HCT116 (cell line): ENCODE data around the gene GRIK5. TPM values are rescaled to one million over a fixed set of nuclear protein-coding genes. Genes with fewer than 3 reads are reported as not detected.

ENCODE experiments used
- ATAC-seq: fragments of 200-7000 bp; cut with Tn5 transposase; 2 replicates; pipeline ENCODE4 v1.9.1; 2020; ENCODE audit warnings: mild to moderate bottlenecking, moderate library complexity
- BruUV-seq: library from RNA; stranded (reverse); fragments of 400-500 nt; replicated peaks from 2 replicates; lab custom pipeline; 2021; lab: Mats Ljungman, UMichigan
- CTCF ChIA-PET: fragments of 300-600 bp; sonication (Branson Sonifier 250); formaldehyde crosslinking; loops from one replicate; lab custom pipeline; 2021; ENCODE audit warnings: antibody characterized with exemption; lab: Charles Lee
- POLR2A ChIA-PET: fragments of 300-600, 350-600 bp; sonication (Branson Sonifier 250); formaldehyde crosslinking; loops from one replicate; lab custom pipeline; 2021; ENCODE audit warnings: antibody characterized with exemption; lab: Charles Lee
- RAD21 ChIA-PET, 2 experiments: fragments of 300-600 bp; sonication (Branson Sonifier 250); formaldehyde crosslinking; loops; one replicate each; lab custom pipeline; 2023; ENCODE audit warnings: low total read pairs in 2 of 2; ENCODE audit not compliant: uncharacterized antibody in 2 of 2, unreplicated experiment in 2 of 2, low non-redundant PET in 1 of 2; lab: Charles Lee
- DNase-seq: peaks from one replicate; pipeline ENCODE4 v3.0.0-alpha.2; 2010; ENCODE audit warnings: low read depth, low spot score
- H2AFZ ChIP-seq: fragments of 200-600 bp; shearing (Covaris generic), sonication (generic); 2 replicates; pipeline ENCODE4 v1.6.1; 2017; ENCODE audit warnings: low read depth, mixed run types, mixed read lengths, antibody characterized with exemption, low read length; ENCODE audit not compliant: poor library complexity, severe bottlenecking
- H3K27ac ChIP-seq: 2 replicates; pipeline ENCODE4 v1.5.1; 2012; ENCODE audit warnings: low read depth, low read length
- H3K27me3 ChIP-seq: fragments of 200-600 bp; sonication (generic); 2 replicates; pipeline ENCODE4 v1.6.1; 2016; ENCODE audit warnings: mixed run types, low read length, mixed read lengths; ENCODE audit not compliant: insufficient read depth
- H3K36me3 ChIP-seq, 2 experiments: fragments of 200-500 bp in 1 of 2; fragments of 200-600 bp in 1 of 2; sonication (Bioruptor generic) in 1 of 2; sonication (generic) in 1 of 2; 2 replicates each; pipeline versions ENCODE4 v1.5.1 to v1.6.1; 2014 to 2016; ENCODE audit warnings: low read length in 2 of 2, inconsistent platforms in 1 of 2, mixed read lengths in 1 of 2, mixed run types in 1 of 2; ENCODE audit not compliant: insufficient read depth in 2 of 2, control insufficient read depth in 1 of 2
- H3K4me1 ChIP-seq, 2 experiments: fragments of 200-600 bp in 1 of 2; sonication (generic) in 1 of 2; 2 replicates each; pipeline versions ENCODE4 v1.5.1 to v1.6.1; 2012 to 2017; ENCODE audit warnings: low read length in 2 of 2, inconsistent platforms in 1 of 2, mild to moderate bottlenecking in 1 of 2, mixed read lengths in 1 of 2, mixed run types in 1 of 2, moderate library complexity in 1 of 2; ENCODE audit not compliant: insufficient read depth in 2 of 2, control insufficient read depth in 1 of 2
- H3K4me2 ChIP-seq: fragments of 200-600 bp; sonication (generic); 2 replicates; pipeline ENCODE4 v1.6.1; 2017; ENCODE audit warnings: mixed run types, low read length, mixed read lengths
- H3K4me3 ChIP-seq, 2 experiments: fragments of 200-600 bp in 1 of 2; sonication (generic) in 1 of 2; replicated peaks in 1 of 2; 2 replicates each; pipeline ENCODE4 v1.5.1; 2011 to 2016; ENCODE audit warnings: low read length in 2 of 2, control low read depth in 1 of 2, low read depth in 1 of 2, mild to moderate bottlenecking in 1 of 2, mixed read lengths in 1 of 2, mixed run types in 1 of 2
- H3K79me2 ChIP-seq: fragments of 200-600 bp; sonication (generic); 2 replicates; pipeline ENCODE4 v1.6.1; 2017; ENCODE audit warnings: mild to moderate bottlenecking, mixed run types, low read length, moderate library complexity, mixed read lengths; ENCODE audit not compliant: insufficient read depth
- H3K9ac ChIP-seq: fragments of 200-600 bp; sonication (generic); 2 replicates; pipeline ENCODE4 v1.6.1; 2016; ENCODE audit warnings: low read length, mixed read lengths
- H3K9me2 ChIP-seq: fragments of 200-600 bp; sonication (generic), shearing (Covaris generic); 2 replicates; pipeline ENCODE4 v1.6.1; 2017; ENCODE audit warnings: mixed run types, mild to moderate bottlenecking, moderate library complexity; ENCODE audit not compliant: insufficient read depth
- H3K9me3 ChIP-seq, 2 experiments: fragments of 200-500 bp in 1 of 2; fragments of 200-600 bp in 1 of 2; sonication (Bioruptor generic) in 1 of 2; sonication (generic) in 1 of 2; 2 replicates each; pipeline ENCODE4 v1.6.1; 2014 to 2017; ENCODE audit warnings: low read length in 2 of 2, mixed read lengths in 2 of 2, inconsistent platforms in 1 of 2, low read depth in 1 of 2, mild to moderate bottlenecking in 1 of 2, mixed run types in 1 of 2, moderate library complexity in 1 of 2; ENCODE audit not compliant: control insufficient read depth in 1 of 2, insufficient read depth in 1 of 2
- H4K20me1 ChIP-seq: fragments of 200-600 bp; sonication (generic), shearing (Covaris generic); 2 replicates; pipeline ENCODE4 v1.6.1; 2017; ENCODE audit warnings: mixed run types, mild to moderate bottlenecking, moderate library complexity; ENCODE audit not compliant: insufficient read depth
- CEBPB ChIP-seq: IDR thresholded peaks from 2 replicates; pipeline ENCODE4 v1.6.1; 2012; ENCODE audit warnings: low read depth
- EZH2 ChIP-seq: fragments of 200-600 bp; sonication (generic); IDR thresholded peaks from 2 replicates; pipeline ENCODE4 v1.6.1; 2017; ENCODE audit warnings: antibody characterized with exemption, mixed run types
- JUND ChIP-seq: IDR thresholded peaks from 2 replicates; pipeline ENCODE4 v1.6.1; 2012
- YY1 ChIP-seq: IDR thresholded peaks from 2 replicates; pipeline ENCODE4 v1.6.1; 2011; ENCODE audit warnings: low read length, low read depth, moderate library complexity, mild to moderate bottlenecking; ENCODE audit not compliant: insufficient replicate concordance; ENCODE audit errors: extremely low read depth
- ZFX ChIP-seq: fragments of 450-650 bp; IDR thresholded peaks from 2 replicates; pipeline ENCODE4 v1.6.1; 2017
- intact Hi-C: fragments of 100-400 bp; cut with micrococcal nuclease; formaldehyde crosslinking; loops from 2 replicates; pipeline ENCODE4 v1.10.0; 2022
- total RNA-seq: library from RNA; stranded (reverse); gene quantifications from one replicate; pipeline ENCODE4 v1.2.1, GENCODE V29; 2021; ENCODE audit not compliant: unreplicated experiment
- TF ChIP-seq, protein P1 (sequence below): IDR thresholded peaks from 2 replicates; pipeline ENCODE4 v1.6.1; 2012

GRIK5 gene
- total RNA-seq, 1 experiment from 2014 or later = 1.7 TPM

DNA sequence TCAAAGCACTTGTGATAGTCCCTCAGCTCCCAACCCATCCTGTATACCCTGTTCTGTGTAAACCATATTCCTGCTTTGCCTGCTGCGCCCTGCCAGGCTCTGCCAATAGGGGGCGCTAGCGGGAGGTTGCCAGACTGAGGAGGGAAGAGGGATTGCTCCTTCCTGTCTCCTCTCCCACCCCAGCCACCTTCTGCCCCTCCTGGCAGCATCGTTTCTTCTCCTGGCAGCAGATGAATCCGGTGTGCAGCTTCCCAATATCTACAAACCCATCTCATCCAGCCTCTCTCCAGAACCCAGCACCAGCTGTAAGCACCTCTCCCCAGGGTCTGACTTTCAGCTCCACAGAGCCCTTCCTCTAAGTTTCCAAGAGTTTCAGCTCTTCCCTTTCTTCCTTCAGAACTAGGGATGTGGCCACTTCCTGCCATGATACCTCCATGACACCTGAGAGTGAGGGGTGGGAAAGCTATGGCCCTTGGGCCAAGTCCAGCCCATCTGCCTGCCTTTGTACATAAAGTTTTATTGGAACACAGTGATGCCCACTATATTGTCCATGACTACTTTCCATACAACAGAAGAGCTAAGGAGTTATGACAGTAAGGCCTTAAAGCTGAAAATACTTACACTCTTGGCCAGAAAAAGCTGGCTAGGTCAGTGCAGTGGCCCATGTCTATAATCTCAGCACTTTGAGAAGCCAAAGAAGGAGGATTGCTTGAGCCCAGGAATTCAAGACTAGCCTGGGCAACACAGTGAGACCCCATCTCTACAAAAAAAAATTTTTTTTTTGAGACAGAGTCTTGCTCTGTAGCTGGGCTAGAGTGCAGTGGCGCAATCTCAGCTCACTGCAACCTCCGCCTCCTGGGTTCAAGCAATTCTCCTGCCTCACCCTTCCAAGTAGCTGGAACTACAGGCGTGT lies 41.4 kb downstream of the GRIK5 start (continued):
- peak; percentile 66 for TF ChIP-seq YY1
- TF ChIP-seq, protein P1, sequence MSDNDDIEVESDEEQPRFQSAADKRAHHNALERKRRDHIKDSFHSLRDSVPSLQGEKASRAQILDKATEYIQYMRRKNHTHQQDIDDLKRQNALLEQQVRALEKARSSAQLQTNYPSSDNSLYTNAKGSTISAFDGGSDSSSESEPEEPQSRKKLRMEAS = 0 out of 2 replicates have a peak, but pooled peaks have one; percentile 43
- no peak for TF ChIP-seq EZH2
- TF ChIP-seq CEBPB = 0 out of 2 replicates have a peak, but pooled peaks have one; percentile 10
- no peak for TF ChIP-seq JUND

DNA sequence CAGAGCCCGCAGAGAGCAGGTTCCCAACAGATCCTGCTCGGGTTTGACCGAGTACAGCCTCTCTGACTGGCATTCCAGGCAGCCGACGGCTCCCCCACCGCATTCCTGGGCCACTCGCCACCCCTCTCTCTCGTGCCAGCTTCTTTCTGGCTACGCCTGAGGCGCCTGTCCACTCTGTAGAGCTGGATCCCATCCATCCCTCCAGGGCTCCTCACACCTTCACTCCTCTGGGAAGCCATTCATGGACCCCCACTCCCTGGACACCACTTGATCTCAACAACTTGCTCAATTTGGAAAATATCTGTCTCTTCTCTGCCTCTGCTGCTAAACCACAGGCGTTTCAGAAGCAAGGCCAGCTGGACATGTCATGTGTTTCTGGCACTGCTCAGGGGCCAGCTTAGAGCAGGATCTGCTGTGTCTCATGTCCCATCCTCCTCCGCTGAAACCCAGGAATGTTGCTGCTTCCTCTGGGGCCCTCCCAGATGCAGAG lies 45.3 kb downstream of the GRIK5 start:
- CTCF ChIA-PET = interaction anchor here (2.3 kb wide), 1 partner anchor 10 kb away, joined by 21 read pairs; no protein-coding TSS in a partner anchor
- intact Hi-C loops = no loop called here

More for the DNA sequence above, 45.3 kb downstream of the GRIK5 start:
- Histone ChIP-seq H3K9me3 (no peaks in the 10 kb centered on the region), H2AFZ (no peak overlapping the region), H3K9ac (no peak overlapping the region), H3K4me3 (no peak overlapping the region), H4K20me1 (no peaks in the 10 kb centered on the region), H3K27me3 (0 out of 2 replicates have a peak, but pooled peaks cover 4% of the 10 kb centered on the region), H3K4me1 (peaks cover 0 to 6% of the 10 kb centered on the region in 2 experiments; a peak in 1 of 4 replicates), H3K27ac (no peak overlapping the region), H3K36me3 (no peaks in the 10 kb centered on the region), H3K79me2 (no peaks in the 10 kb centered on the region), H3K4me2 (no peak overlapping the region), H3K9me2 (no peaks in the 10 kb centered on the region)
- TF ChIP-seq ZFX = no peak
- no peak for ATAC-seq
- ChIA-PET POLR2A (no interaction called here), RAD21 (no interaction called here)
- BruUV-seq = no TSS peak
- DNase-seq = no peak
